Activated gamma-delta T cell treated with Interleukin-2 at 50 U/mL for 16 hours (primary cell): Measurements from ENCODE around the gene VARS1.
A peak's percentile ranks its signal among the peaks of the same experiment; 100 is the strongest.

Experiments
- DNase-seq: peaks from one replicate; pipeline ENCODE4 v3.0.0-alpha.2; 2020

Gene VARS1

DNA sequence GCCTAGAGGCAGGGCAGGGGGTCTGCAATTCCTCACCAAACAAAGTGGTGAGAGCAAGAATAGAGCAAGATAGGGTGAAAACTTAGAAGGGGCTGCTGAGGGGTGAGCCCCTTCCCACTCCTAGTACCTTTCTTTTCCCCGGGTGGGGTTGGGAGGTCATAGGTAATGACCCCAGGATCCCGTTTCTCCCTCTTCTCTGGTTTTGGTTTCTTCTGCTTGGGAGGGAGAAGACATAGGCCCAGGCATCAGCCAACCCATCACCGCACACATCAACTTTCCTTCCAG is 3.5 kb downstream of the VARS1 start:
- DNase-seq, result no peak

- DNase-seq, result no peak
Measured at GRCh38 chr6:31791324-31792089, 4.0 kb downstream of the VARS1 start.

DNA sequence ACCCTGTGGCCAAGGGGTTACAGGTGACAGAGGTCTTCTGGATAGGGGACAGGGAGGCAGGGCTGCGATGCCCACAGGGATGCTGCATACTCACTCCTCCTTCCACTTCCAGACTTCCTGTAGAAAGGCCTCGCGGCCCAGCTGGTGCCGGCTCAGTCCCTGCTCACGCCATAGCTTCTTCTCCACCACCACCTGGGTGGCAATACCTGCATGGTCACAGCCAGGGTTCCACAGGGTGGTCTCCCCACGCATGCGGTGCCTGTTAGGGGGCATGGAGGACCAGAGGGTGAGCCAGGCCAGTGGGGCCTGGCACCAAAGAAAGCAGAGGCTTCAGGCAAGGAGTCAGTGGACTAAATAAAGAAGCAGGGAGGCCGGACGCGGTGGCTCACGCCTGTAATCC is 10.1 kb downstream of the VARS1 start:
- DNase-seq, result no peak

- no peak for DNase-seq
Measured at GRCh38 chr6:31784098-31784925, 11.2 kb downstream of the VARS1 start.

GRCh38 chr6:31782126-31782855 is 13.3 kb downstream of the VARS1 start:
- DNase-seq, result no peak

DNA sequence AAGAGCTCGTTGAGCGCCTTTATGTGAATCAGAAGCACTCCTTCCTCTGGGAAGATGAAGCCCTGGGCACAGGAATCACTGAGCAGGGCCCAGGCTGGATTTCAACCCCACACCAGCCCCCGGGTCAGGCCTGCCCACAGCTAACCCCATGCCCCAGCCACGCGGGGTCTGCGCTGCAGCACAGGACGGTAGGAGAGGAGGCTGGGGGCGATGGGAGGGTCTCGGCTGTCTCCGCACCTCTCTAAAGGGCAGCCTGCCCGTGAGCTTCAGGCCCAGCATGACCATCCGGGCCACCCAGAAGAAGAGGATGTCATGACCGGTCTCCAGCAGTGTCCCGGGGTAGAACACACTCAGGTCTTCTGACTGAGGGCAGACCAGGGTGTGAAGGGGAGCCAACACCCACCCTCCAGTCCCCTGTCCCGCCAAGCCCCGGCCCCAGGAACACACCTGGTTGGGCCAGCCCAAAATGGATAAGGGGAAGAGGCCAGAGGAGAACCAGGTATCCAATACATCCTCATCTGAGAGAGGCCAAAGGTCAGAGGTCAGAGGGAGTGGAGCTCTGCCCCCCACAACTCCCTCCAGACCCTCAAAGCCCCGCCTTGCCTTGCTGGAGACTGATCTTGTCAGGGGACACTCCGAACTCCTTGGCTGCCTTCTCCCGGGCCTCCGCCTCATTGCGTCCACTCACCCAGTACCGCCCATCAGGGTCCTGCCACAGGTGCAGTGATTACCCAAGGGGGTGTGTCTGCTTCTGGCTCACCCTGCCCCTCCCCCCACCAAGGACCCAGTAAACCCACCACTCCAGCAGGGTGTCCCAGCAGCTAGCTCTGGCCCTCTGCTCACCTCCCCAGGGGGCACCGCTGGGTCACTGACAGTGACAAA is 14.1 kb downstream of the VARS1 start:
- no peak for DNase-seq

DNA sequence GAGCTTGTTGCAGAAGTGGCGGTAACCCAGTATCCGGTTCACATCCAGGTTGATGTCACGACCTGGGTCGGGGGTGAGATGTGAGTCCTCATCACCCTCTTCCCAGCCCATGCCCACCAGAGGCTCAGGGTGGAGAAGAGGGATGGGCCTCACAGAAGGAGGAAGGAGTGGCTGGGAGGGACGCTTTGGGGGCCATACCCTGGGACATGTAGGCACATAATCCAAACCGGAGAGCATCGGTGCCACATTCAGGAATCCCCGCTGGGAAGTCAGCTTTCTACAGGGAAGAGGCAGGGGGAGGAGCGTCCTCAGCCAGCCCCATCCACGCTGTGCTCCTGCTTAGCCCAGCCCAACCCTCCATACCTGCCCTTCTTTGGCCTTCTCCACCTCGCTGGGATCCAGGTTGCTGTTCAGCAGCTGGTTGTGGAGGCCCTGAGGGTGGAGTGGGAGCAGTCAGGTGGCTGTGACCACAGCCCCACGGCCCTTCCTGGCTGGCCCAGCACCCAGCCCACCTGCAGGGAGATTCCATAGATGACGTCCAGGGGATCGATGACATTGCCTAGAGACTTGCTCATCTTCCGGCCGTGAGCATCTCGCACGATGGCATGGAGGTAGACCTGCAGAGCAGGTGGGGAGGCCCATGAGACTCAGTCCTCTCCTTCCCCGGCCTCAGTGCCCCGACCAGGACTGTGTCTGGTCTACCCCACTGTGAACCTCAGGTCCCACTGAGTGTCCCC is 14.9 kb downstream of the VARS1 start:
- DNase-seq, result no peak

DNA sequence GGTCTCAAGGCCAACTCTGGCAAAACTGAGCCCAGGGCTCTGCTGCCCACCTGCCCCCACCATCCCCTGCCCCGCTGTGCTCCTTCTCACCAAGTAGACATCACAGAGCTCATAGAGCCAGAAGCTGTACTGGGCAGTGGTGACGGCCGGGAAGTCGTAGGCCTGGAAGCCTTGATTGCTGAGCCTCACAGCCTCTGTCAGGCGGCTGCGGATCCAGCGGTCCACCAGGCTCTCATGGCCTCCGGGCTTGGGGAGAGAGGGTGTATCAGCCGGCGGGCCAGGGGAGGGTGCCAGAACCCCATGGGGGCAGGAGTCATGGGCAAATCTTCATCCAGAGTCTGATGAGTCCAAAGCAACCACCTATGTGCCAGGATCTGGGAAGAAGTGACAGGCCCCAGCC is 15.6 kb downstream of the VARS1 start:
- no peak for DNase-seq

GRCh38 chr6:31778999-31779885 is 16.3 kb downstream of the VARS1 start:
- no peak for DNase-seq

- no peak for DNase-seq
Measured at GRCh38 chr6:31778193-31778592, 17.4 kb downstream of the VARS1 start.

GRCh38 chr6:31777667-31778050 is 17.9 kb downstream of the VARS1 start:
- no peak for DNase-seq

DNA sequence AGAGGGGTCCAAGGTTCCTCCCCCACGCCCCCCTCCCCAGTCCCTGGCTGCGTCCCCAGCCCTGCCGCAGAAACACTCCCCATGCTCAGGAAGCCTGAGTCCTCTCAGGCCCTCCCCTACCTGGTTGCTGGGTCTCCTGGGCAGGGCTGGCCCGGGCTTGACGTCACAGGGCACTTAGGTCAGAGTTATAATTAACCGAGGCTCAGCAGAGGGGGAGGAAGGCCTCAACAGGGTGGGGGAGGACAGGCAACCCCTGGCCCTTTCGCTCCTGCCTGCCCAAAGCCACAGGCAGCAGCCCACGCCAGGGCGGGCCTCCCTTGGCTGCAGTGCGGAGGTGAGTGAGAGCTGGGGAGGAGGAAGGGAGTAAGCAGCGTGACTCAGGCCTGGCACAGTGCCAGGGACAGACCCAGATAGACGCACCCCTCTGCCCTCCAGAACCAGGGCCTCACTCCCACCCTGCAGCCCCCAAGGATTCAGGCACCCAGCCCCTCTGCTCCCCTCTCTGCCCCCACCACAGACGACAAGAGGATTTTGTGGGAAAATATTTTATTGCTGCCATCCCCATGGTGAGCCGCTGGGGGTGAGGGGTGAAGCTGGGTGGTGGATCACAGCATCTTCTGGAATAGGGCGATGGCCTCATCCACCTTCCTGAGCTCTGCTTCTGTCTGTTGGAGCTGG is 18.4 kb downstream of the VARS1 start, which contains the start of gene VWA7:
TSS of gene VWA7 (minus strand) at position 340 of the 678 bp plus-strand sequence. CDS start 549 bp downstream, outside the sequence.
- DNase-seq, result peak; percentile 58

DNA sequence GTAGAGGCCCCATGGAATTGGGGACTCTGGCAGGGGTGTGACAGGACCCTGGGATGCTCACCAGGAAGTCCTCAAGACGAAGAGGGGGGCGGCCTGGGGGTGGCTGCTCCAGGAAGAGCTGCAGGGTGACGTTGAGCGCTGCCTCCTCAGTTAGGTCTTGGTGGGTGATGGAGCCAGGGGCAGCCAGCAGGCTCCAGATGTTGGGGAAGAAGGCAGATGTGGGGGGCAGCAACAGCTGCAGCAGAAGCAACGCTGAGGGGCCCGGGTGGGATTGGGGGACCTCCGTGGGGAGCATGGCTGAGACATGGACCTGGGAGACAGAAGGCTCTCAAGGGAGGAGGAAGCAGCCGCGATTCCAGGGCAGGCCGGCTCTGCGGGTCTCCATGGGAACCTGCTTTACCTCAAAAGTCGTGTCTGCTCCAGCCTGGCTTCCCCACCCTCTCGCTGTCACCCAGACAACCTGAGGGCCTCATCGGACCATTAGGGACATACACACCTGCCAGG is 19.0 kb downstream of the VARS1 start:
- DNase-seq, result no peak

DNA sequence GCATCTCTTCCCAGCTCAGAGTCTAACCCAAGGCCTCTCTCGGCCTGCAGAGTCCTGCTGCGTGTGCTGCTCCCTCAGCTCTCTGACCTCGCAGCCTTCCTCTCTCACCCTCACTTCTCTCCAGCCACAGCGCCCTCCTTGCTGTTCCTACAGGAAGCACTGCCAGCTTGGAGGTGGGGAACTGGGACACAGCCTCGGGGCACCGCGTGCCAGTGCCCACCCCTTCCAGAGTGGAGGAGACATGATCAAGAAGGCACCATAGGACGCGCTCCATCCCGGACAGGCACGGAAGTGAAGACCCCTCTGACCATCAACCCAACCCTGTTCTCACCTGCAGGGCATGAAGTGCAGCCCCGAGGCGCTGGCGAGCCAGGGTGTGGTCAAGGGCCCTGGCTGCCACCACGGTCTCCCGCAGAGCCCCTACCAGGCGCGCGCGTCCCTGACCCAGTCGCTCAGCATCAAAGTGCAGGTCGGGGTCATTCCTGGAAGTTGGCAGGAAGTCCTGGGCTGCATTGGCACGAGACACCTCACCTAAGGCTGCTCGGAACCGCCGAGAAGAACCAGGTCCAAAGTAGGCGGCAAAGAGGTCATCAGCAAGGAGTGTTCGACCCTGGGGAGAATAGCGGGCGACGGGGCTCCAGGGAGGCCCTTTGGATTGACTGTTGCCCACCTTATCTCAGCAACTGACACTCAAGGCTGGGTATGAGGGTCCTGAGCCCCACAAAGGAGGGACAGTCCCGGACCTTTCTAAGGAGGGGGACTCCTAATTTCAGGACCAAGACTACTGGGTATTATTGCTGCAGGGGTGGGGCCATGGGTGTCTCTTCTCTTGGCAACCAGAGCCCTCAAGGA is 19.7 kb downstream of the VARS1 start:
- DNase-seq, result no peak

DNA sequence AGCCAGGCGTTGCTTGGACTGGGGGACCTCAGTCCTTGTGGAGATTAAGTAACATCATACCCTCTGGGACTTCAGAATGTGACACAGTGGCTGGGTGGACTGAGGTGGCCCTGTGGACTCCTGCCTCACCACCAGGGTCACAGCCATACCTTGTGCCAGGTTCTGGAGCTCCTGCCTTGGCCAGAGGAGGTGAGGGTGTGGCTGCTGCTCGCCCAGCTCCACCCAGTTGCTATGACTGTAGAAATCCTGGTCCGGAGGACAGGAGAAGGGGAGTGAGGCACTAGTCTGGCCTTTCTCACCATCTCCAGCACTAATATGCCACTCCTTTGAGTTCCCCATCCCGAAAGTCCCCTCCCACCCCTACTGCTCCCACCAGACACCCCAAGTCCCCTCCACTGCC is 20.4 kb downstream of the VARS1 start:
- DNase-seq, result no peak

- no peak for DNase-seq
Measured at GRCh38 chr6:31771992-31772358, 23.6 kb downstream of the VARS1 start.

GRCh38 chr6:31770860-31771259 is 24.7 kb downstream of the VARS1 start:
- no peak for DNase-seq

DNA sequence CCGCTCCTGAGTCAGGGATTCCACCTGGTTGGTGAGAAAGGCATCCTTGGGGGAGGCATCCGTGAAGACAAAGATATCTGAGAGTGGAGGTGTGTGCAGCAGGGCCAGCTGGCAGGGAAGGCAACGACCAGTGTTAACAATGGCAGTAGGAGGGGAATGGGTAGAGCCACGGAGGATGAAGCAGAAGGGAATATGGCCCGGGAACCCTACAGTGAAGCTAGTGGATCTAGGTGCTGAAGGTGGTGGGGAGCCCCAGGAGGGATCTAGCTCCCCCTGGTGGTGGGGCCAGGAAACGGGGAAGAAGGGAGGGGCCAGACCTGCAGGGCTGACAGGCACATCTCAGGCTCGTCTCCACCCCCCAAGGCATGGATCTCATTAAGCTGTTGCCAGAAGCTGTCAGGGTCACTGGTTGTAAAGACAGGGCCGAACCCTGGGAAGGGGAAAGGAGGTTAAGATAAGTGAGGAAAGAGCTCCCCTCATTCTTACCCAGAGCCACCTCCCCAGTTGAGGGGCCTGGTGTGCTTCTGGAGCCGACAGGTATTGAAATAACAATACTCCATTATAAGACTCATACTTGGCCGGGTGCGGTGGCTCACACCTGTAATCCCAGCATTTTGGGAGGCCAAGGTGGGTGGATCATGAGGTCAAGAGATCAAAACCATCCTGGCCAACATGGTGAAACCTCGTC is 25.7 kb downstream of the VARS1 start:
- DNase-seq, result peak; percentile 73
